OCI-LY1 (cell line): Measurements from ENCODE around the gene SEC23A.
"Not testable (repeated sequence)": the region's sequence is repeated elsewhere in the genome, so short reads cannot be mapped to it uniquely, and the experiment has no call there.

Experiments used
- H2AFZ ChIP-seq: fragments of 200-600 bp; sonication (generic), shearing (Covaris generic); 2 replicates; pipeline ENCODE4 v1.6.0; 2014; ENCODE audit warnings: antibody characterized with exemption, mild to moderate bottlenecking, low read length
- H3F3A ChIP-seq: fragments of 200-600 bp; sonication (generic), shearing (Covaris generic); 2 replicates; pipeline ENCODE4 v1.6.0; 2014; ENCODE audit warnings: mild to moderate bottlenecking, antibody characterized with exemption, low read length, moderate library complexity; ENCODE audit not compliant: insufficient read depth
- H3K27ac ChIP-seq: fragments of 200-600 bp; sonication (generic); 2 replicates; pipeline ENCODE4 v1.5.1; 2014; ENCODE audit warnings: low read length, mixed run types, mild to moderate bottlenecking, low read depth; ENCODE audit not compliant: poor library complexity, severe bottlenecking
- H3K27me3 ChIP-seq: fragments of 200-600 bp; sonication (generic); 2 replicates; pipeline ENCODE4 v1.6.0; 2014; ENCODE audit warnings: antibody characterized with exemption, mild to moderate bottlenecking, low read length, moderate library complexity; ENCODE audit not compliant: insufficient read depth
- H3K36me3 ChIP-seq: fragments of 200-600 bp; sonication (generic); 2 replicates; pipeline ENCODE4 v1.6.1; 2014; ENCODE audit warnings: mild to moderate bottlenecking, antibody characterized with exemption, low read length, moderate library complexity, mixed read lengths; ENCODE audit not compliant: insufficient read depth
- H3K4me1 ChIP-seq: fragments of 200-600 bp; sonication (generic); 2 replicates; pipeline ENCODE4 v1.5.1; 2014; ENCODE audit warnings: mild to moderate bottlenecking, low read length, moderate library complexity; ENCODE audit not compliant: insufficient read depth, severe bottlenecking
- H3K4me2 ChIP-seq: fragments of 200-600 bp; sonication (generic), shearing (Covaris generic); 2 replicates; pipeline ENCODE4 v1.6.1; 2014; ENCODE audit warnings: low read length
- H3K4me3 ChIP-seq: fragments of 200-600 bp; sonication (generic); 2 replicates; pipeline ENCODE4 v1.5.1; 2014; ENCODE audit warnings: low read length, low read depth, mild to moderate bottlenecking, mixed read lengths; ENCODE audit not compliant: poor library complexity, severe bottlenecking
- H3K79me2 ChIP-seq: fragments of 200-600 bp; shearing (Covaris generic); 2 replicates; pipeline ENCODE4 v1.6.1; 2016; ENCODE audit warnings: mixed run types, low read length, mixed read lengths; ENCODE audit not compliant: insufficient read depth
- H3K9ac ChIP-seq: fragments of 200-600 bp; sonication (generic), shearing (Covaris generic); 2 replicates; pipeline ENCODE4 v1.6.1; 2014; ENCODE audit warnings: mild to moderate bottlenecking, low read length, mixed read lengths
- H3K9me2 ChIP-seq: fragments of 200-600 bp; sonication (generic), shearing (Covaris generic); 2 replicates; pipeline ENCODE4 v1.6.1; 2014; ENCODE audit warnings: low read depth, mild to moderate bottlenecking, low read length, mixed read lengths
- H3K9me3 ChIP-seq: fragments of 200-600 bp; shearing (Covaris generic); 2 replicates; pipeline ENCODE4 v1.6.1; 2014; ENCODE audit warnings: low read length, mixed read lengths
- H4K20me1 ChIP-seq: fragments of 200-600 bp; sonication (generic), shearing (Covaris generic); 2 replicates; pipeline ENCODE4 v1.6.0; 2016; ENCODE audit warnings: mild to moderate bottlenecking, low read length; ENCODE audit not compliant: insufficient read depth
- CTCF ChIP-seq: fragments of 200-600 bp; sonication (generic), shearing (Covaris generic); IDR thresholded peaks from 2 replicates; pipeline ENCODE4 v1.5.1; 2017; ENCODE audit warnings: mild to moderate bottlenecking, antibody characterized with exemption, low read length, moderate library complexity, mixed read lengths
- EZH2 ChIP-seq: fragments of 200-600 bp; sonication (generic), shearing (Covaris generic); IDR thresholded peaks from 2 replicates; pipeline ENCODE4 v1.8.0; 2017; ENCODE audit warnings: borderline replicate concordance, mixed run types, mild to moderate bottlenecking, antibody characterized with exemption, low read length, moderate library complexity, mixed read lengths

The SEC23A gene

DNA sequence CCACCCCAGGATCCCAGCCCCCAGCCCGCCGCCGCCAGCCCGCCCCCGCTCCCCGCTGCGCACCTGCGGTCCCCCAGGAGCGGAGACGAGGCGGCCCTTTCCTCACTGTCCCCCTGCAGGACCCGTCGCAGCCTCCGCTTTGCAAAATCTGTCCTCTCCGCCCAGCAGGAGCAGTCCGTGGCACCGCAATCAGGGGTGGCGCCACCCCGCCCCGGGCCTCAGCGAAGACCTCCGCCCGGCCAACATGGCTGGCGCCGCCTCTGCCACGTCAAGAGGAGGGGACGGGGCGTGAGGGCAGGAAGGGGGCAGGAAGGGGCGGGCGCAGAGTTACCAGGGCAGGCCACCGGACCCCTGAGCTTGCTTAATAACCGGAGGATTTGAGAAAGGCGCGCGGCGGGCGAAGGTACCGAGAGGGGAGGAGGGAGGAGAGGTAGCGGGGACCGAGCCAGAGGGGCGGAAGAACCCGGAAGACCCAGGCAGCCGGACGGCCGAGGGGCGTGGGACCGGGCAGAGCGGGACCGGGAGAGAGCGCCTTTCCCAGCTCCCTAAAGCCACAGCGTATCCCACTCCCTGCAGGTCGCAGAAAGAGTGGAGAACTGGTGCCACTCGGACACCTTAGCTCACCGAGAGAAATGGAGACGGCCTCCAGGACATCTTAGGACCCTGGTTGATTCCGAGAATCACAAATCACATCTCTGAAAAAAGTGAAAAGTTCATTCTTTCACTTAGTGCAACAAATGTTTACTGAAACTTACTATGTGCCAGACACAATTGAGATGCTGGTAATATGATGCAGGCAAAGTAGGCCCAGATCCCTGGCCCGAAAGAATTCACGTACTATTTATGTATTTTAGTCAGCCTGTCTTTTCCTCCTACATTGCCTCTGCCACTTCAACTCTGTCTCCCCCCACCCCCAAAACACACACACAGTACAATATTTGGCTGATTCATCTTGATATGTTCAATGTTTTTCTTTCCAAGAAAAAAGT is at the start of gene SEC23A:
SEC23A (minus strand) TSS at position 267 of the 989 bp plus-strand sequence. CDS start 7,117 bp downstream, outside the sequence.
- Histone ChIP-seq H3K4me3 (peak within 1 kb of the TSS; percentile 85), H3K79me2 (peaks cover 4% of the 10 kb centered on the region; the same call in 1 of the 2 replicates), H2AFZ (no peak within 1 kb of the TSS), H3K4me1 (peaks cover 30% of the 10 kb centered on the region), H3K27me3 (no peaks in the 10 kb centered on the region), H3K36me3 (no peaks in the 10 kb centered on the region), H3K9ac (peak within 1 kb of the TSS; percentile 86), H3K27ac (peak within 1 kb of the TSS; percentile 56), H3K9me3 (no peaks in the 10 kb centered on the region), H3F3A (no peaks in the 10 kb centered on the region), H4K20me1 (no peaks in the 10 kb centered on the region), H3K9me2 (no peaks in the 10 kb centered on the region), H3K4me2 (peak within 1 kb of the TSS; percentile 91)
- peak; percentile 9; the same call in 1 of the 2 replicates for TF ChIP-seq CTCF
- no peak for TF ChIP-seq EZH2

DNA sequence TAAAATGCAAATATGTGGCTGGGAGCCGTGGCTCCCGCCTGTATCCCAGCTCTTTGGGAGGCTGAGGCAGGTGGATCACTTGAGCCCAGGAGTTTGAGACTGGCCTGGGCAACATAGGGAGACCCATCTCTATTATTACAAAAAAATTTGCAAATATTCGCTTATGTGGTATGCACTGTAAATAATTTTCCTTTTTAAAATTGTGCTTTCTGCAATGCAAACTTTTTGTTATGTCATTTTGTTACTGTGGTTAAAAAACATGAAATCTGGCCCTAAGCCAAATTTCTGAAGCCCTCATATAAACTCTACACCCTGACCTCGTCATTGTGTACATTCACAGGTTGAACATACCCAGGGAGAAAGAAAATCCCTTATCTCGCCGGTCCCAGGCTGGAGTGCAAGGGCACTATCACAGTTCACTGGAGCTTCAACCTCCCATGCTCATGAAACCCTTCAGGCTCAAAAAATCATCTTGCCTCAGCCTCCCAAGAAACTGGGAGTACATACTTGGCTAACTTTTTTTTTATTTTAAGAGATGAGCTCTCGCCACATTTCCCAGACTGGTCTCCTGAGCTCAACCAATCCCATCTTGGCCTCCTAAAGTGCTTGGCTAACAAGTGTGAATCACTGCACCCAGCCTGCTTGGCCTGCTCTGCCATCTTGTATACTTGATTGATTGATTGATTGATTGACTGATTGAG is 42.4 kb upstream of the SEC23A start:
- Histone ChIP-seq H3K9me2 (no peaks in the 10 kb centered on the region), H3K9ac (no peak overlapping the region), H4K20me1 (no peaks in the 10 kb centered on the region), H3K79me2 (no peaks in the 10 kb centered on the region), H3F3A (no peaks in the 10 kb centered on the region), H3K9me3 (no peaks in the 10 kb centered on the region), H3K36me3 (peaks cover 36% of the 10 kb centered on the region), H3K4me3 (no peak overlapping the region), H2AFZ (no peak overlapping the region), H3K4me1 (no peaks in the 10 kb centered on the region), H3K27ac (no peak overlapping the region), H3K27me3 (no peaks in the 10 kb centered on the region), H3K4me2 (no peak overlapping the region)
- TF ChIP-seq EZH2 (no peak), CTCF (no peak)

DNA sequence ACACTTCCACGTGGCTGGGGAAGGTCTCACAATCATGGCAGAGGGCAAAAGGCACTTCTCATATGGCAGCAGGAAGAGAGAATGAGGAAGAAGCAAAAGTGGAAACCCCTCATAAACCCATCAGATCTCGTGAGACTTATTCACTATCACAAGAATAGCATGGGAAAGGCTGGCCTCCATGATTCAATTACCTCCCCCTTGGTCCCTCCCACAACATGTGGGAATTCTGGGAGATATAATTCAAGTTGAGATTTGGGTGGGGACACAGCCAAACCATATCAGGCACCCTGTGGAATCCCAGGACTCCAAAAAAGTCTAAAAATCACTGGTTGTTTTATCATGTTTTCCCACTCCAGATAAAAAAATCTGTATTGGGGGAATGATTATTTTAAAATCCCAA is 40.2 kb upstream of the SEC23A start:
- not testable (repeated sequence) for H2AFZ ChIP-seq, H3K79me2 ChIP-seq, H3K4me1 ChIP-seq, H3K27me3 ChIP-seq, H3K4me2 ChIP-seq, H4K20me1 ChIP-seq, H3K9ac ChIP-seq, H3K9me3 ChIP-seq, H3F3A ChIP-seq, H3K9me2 ChIP-seq, H3K4me3 ChIP-seq, H3K27ac ChIP-seq
- H3K36me3 ChIP-seq, result peaks cover 33% of the 10 kb centered on the region

DNA sequence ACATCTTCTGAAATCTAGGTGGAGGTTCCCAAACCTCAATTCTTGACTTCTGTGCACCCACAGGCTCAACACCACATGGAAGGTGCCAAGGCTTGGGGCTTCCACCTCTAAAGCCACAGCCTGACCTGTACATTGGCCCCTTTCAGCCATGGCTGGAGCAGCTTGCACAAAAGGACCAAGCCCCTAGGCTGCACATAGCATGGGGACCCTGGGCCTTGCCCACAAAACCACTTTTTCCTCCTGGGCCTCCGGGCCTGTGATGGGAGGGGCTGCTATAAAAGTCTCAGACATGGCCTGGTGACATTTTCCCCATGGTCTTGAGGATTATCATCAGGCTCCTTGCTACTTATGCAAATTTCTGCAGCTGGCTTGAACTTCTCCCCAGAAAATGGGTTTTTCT is 38.6 kb upstream of the SEC23A start:
- H2AFZ ChIP-seq, H3K27me3 ChIP-seq, H3F3A ChIP-seq, H3K9me3 ChIP-seq, H4K20me1 ChIP-seq, H3K9me2 ChIP-seq, H3K4me3 ChIP-seq, H3K4me2 ChIP-seq, H3K79me2 ChIP-seq, H3K9ac ChIP-seq, H3K27ac ChIP-seq, H3K4me1 ChIP-seq: not testable (repeated sequence)
- H3K36me3 ChIP-seq, result peaks cover 42% of the 10 kb centered on the region
